Non-pigmented ciliary epithelial cell (primary cell): Measurements from ENCODE around the gene TRMO.

ENCODE experiments used
- DNase-seq: peaks from one replicate; pipeline ENCODE4 v3.0.0-alpha.2; 2010; ENCODE audit warnings: low read depth

The TRMO gene

GRCh38 chr9:97938081-97938644, 15.9 kb upstream of the TRMO start, which contains the start of gene HEMGN:
Gene HEMGN, minus strand, starts transcription at chr9:97938172. Its CDS starts 36 bp downstream, at chr9:97938136.
- DNase-seq = no peak

DNA sequence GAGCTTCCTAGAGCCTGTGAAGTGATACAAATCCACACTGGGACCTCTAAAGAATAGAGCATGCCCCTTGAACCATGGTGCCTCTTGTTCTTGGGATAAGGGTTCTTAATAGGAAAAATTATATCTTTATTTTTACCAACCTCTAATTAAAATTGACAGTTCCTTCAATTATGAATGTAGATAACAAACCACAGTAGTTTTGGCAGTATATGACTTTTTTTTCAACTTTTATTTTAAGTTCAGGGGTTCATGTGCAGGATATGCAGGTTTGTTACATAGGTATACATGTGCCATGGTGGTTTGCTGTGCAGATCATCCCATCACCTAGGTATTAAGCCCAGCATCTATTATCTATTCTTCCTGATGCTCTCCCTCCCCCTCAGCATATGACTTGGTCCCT, 14.7 kb upstream of the TRMO start:
- no peak for DNase-seq

GRCh38 chr9:97935276-97935675, 13.0 kb upstream of the TRMO start:
- DNase-seq = no peak

GRCh38 chr9:97934321-97935115, 12.2 kb upstream of the TRMO start:
- DNase-seq = no peak

DNA sequence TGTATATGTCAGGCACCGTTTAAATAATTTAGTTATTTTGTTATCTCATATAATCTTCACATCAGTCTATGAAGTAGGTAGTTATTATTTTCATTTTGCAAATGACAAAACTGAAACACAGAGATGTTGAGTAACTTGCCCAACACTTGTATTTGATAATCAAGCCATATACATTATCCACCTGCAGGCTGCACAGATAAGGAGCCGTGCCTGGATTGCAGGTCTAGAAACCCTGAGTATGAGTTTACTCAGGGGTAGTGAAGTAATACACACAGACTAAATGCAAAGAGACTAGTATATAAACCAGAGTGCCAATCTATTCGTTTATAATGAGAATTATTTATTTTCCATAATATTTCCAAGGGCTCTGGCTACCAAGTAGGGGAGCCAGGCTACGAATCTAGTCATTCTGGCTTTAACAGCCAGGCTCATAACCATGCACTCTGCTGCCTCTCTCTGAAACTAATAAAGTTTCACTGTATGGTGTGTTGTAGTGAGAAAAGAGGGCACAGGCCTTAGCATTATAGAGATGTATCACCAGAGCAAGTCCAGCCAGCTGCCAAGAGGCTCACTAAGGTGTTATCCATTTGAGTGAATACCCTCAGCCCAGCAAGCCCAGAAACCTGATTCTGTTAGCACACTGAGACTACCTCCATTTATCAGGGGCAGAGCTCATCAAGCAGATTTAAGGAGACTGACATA, 11.1 kb upstream of the TRMO start:
- DNase-seq = no peak

- DNase-seq = no peak
Measured at GRCh38 chr9:97930972-97931371, 8.7 kb upstream of the TRMO start.

DNA sequence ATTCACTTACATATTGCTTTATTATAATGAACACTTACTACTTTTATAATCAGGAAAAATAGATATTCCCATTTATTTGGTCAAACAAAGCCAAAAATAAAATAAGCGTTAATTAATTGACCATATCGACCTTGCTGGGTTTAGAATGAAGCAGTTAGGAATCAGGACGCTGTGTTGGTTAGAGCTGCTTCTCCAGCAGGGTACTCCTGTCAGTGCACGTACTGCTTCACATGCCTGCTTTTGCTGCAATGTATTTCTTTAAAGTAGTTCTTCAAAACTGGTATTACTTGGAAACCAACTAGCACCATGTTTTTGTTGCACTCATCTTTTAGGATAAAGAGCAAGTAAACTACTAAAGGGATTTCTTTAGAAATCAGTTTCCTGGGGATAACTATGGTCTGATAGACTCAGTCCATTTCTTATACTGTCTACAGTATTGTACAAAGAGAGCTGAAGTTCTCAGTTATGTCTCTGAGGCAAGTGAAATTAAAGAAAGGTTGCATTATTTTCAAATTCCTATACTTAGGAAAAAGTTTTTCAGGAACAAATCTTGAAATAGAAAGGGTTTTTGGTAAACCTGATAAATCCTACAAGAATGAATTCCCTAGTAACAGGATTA, 6.8 kb upstream of the TRMO start:
- DNase-seq = no peak

- DNase-seq = no peak
Measured at GRCh38 chr9:97925497-97926334, 3.4 kb upstream of the TRMO start.

DNA sequence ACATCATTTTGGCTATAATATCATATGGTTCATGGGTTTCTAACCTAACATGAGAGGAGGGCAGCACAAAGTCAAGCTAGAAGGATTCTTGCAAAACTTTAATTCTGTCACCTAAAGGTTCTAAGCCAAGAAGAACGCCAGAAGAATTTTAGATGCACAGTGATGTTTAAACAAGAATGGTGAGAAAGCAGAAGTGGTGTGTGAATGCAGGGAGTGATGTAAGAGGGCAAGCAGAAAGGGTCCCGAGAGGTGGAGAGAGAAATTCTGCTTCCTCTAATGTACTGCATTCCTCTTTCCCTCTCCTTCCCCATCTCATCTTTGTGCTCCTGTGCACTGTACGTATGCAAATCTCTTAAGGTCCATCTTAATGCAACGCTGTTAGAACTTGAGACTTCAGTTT, 2.1 kb upstream of the TRMO start:
- no peak for DNase-seq

DNA sequence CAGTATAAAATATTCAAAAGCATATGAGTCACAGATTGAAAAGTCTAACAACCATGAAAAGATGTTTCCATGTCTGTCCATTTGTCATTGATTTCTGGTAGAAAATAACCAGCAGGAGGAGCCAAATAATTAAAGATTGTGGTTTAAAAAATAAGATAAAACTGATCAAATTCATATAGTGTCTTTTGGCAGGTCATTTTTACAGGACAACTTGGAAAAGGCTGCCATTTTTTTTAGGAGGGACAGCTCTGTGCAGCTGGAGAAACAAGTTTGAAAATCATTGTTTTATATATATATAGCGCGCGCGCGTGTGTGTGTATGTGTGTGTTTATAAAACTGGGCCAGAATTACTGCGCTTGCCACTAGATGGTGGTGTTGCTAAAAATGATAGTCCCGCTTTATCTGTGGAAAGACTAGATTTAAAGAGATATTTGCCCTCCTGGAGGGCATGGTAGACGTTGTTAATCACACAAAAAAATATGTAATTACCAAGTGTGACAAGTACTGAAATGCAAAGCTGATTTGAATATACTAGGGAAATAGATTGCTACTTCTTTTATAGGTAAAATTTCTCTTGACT, 1.3 kb upstream of the TRMO start:
- peak; percentile 22 for DNase-seq

DNA sequence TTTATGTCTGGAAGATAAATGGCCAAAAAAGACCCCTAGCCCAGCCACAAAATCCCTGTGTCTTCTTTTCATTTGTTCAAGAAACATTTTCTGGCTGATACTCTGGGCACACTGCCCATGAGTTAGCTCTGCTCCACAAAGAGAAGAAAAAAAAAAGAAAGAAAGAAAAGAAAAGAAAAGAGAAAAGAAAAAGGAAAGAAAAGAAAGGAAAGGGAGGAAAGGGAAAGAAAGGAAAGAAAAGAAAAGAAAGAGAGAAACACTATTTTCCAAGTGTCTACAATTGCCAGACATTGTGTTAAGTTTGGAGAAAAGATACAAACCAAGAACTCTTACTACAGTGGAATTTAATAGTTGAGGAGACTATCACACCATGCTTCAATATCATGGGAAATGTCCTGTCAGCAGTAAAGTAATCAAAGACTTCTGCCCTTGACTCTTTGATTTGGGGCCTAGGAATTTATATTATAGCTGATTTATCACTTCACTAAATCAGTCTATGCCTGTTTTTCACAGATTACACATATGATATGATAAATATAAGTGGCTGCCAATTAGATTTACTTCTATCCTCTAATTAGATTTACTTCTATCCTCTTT, 3.0 kb downstream of the TRMO start:
- DNase-seq = no peak

DNA sequence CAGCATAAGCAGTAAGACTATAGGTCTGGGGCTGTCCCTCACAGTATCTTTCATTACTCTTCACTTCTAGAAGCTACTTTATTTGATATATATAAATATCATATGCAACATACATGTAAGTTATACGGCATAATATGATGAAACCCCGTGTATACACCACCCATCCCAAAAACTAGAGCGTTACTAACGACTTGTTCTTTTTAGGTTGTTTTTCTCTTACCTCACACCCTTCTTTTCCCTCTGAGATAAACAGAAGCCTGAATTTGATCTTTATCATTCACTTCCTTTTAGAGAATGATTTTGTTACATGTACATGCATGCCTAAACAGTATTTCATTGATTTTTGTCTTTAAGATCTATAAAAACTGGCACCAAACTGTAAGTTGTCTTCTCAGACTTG, 3.7 kb downstream of the TRMO start:
- no peak for DNase-seq

GRCh38 chr9:97911970-97912369, 10.3 kb downstream of the TRMO start:
- no peak for DNase-seq

DNA sequence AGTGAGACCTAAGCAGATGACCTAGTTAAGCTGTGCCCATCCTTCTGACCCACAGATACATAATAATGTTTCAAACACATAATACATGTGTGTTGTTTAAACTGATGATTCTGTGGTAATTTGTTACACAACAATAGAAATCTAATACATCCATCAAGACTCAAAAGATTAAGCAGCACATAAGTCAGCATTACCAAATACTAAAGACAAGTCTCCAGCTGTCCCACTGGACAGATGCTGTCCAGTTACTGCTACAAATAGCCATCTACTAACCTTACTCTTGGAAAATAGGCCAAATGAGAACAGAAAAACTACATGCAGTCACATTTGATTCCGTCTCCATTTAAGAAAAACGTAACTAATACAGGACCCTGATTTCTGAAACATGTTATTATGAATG, 10.8 kb downstream of the TRMO start:
- DNase-seq = no peak

DNA sequence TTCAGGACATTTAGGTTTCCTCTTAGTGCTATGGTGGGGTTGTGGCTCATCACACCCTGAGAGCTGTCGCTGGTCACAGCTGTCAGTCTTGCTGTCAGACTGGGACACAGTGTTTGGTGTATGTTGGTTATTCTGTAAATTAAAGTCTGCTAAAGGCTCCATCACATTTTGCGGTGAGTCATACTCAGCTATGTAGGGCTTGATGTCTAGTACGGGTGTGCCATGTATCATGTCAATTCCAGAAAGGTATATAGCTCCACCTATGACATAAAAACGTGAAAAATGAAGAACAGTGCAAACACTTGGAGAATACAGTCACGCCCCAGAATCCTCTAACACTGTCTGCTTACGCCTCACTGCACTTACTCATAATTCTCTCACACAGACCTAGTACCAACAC, 11.9 kb downstream of the TRMO start:
- no peak for DNase-seq

DNA sequence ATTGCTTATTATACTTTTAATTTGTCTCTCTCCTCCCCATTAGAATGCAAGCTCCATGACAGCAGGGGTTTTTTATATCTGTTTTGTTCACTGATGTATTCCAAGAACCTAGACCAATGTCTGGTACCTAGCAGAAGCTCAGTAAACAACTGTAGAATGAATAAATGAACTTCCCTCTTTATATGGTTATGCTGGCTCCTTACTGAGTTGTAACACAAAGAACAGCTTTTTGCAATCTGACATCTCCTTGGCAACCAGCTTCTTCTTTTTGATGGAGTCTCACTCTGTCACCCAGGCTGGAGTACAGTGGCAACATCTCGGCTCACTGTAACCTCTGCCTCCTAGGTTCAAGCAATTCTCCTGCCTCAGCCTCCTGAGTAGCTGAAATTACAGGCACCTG, 13.6 kb downstream of the TRMO start:
- DNase-seq = no peak

GRCh38 chr9:97907632-97908031, 14.7 kb downstream of the TRMO start:
- DNase-seq = no peak

- no peak for DNase-seq
Measured at GRCh38 chr9:97907046-97907445, 15.3 kb downstream of the TRMO start.

- no peak for DNase-seq
Measured at GRCh38 chr9:97906236-97906831, 16.0 kb downstream of the TRMO start.

DNA sequence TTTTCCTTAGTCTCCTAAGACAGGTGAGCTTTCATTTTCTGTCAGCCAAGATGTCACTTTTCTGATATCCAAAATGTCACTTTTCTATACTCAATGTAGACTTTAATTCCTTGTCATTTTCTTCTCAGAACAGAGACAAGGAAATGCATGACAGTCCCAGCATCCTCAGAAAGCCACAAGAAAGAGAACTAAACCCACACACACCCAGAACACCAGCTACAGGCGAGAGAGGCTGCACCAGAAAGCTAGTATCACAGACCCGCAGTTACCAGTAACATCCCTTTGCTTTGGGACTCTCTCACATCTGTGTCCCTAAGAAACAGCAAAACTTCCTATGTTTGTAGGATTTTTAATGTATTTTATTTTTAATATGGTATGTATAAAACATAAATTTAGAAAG, 17.1 kb downstream of the TRMO start:
- no peak for DNase-seq

DNA sequence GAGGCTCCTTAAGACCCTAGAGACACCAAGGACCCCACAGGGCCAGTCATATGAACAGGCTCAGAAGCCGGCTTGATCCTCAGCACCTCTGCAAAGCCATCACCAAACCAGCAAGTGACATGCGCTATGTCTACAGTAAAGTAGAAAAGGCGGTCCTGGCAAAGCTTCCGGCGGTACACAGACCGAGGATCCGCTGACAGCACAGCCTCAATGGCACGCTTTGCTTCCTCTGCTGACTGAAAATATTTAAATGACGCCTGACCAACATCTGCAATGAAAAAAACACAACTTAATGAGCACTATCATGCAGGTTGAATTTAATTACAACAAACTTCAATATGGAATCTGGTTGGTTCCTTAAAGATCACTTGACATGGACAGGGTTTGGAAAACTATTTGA, 17.6 kb downstream of the TRMO start:
- no peak for DNase-seq
